HepG2 (cell line): ENCODE measurements around the gene SYT17.

ENCODE experiments used
- CEBPB ChIP-seq: IDR thresholded peaks from 2 replicates; pipeline ENCODE4 v1.6.1; 2011; ENCODE audit warnings: low read depth, low read length, improper control_type of control experiment, borderline replicate concordance
- GABPA ChIP-seq, 2 experiments: IDR thresholded peaks; 2 replicates each; pipeline ENCODE4 v1.6.1; 2011 to 2016; ENCODE audit warnings: low read depth in 2 of 2, low read length in 1 of 2, missing biosample characterization in 1 of 2, missing genetic modification characterization in 1 of 2
- GLI4 ChIP-seq: sonication (generic); formaldehyde crosslinking; IDR thresholded peaks from 2 replicates; pipeline ENCODE4 v1.5.1; 2020; ENCODE audit warnings: missing genetic modification reagents, mild to moderate bottlenecking, moderate library complexity, borderline replicate concordance
- KAT8 ChIP-seq: IDR thresholded peaks from 2 replicates; pipeline ENCODE4 v1.6.1; 2016; ENCODE audit warnings: missing genetic modification reagents, missing compliant biosample characterization
- NFRKB ChIP-seq: fragments of 450-650 bp; IDR thresholded peaks from 2 replicates; pipeline ENCODE4 v1.6.1; 2017
- PRPF4 ChIP-seq: fragments of 200-400 bp; formaldehyde crosslinking; IDR thresholded peaks from 2 replicates; pipeline ENCODE4 v1.6.1; 2016; ENCODE audit warnings: low read length, low read depth; ENCODE audit not compliant: poor library complexity, severe bottlenecking
- SMC3 ChIP-seq: IDR thresholded peaks from 2 replicates; pipeline ENCODE4 v1.6.1; 2011; ENCODE audit warnings: low read length, improper control_type of control experiment
- ZBTB34 ChIP-seq: sonication (generic); formaldehyde crosslinking; IDR thresholded peaks from 2 replicates; pipeline ENCODE4 v1.8.0; 2022; ENCODE audit warnings: mild to moderate bottlenecking, missing genetic modification reagents
- ZNF224 ChIP-seq: sonication (generic); formaldehyde crosslinking; IDR thresholded peaks from 2 replicates; pipeline ENCODE4 v1.5.0; 2020; ENCODE audit warnings: mild to moderate bottlenecking, missing genetic modification reagents
- ZNF501 ChIP-seq: sonication (generic); formaldehyde crosslinking; IDR thresholded peaks from 2 replicates; pipeline ENCODE4 v1.5.1; 2020; ENCODE audit warnings: mild to moderate bottlenecking, moderate library complexity, missing genetic modification reagents
- TF ChIP-seq, protein P1 (sequence below): fragments of 450-650 bp; IDR thresholded peaks from 2 replicates; pipeline ENCODE4 v1.6.1; 2017; ENCODE audit warnings: mild to moderate bottlenecking
- TF ChIP-seq, protein P2 (sequence below): sonication (generic); formaldehyde crosslinking; IDR thresholded peaks from 2 replicates; pipeline ENCODE4 v1.5.0; 2020; ENCODE audit warnings: mild to moderate bottlenecking, missing genetic modification reagents, moderate library complexity
- TF ChIP-seq, protein P3 (sequence below): IDR thresholded peaks from 2 replicates; pipeline ENCODE4 v1.6.1; 2012; ENCODE audit warnings: inconsistent platforms
- TF ChIP-seq, protein P4 (sequence below): sonication (generic); formaldehyde crosslinking; IDR thresholded peaks from 2 replicates; pipeline ENCODE4 v1.4.0; 2020; ENCODE audit warnings: missing genetic modification reagents

DNA sequence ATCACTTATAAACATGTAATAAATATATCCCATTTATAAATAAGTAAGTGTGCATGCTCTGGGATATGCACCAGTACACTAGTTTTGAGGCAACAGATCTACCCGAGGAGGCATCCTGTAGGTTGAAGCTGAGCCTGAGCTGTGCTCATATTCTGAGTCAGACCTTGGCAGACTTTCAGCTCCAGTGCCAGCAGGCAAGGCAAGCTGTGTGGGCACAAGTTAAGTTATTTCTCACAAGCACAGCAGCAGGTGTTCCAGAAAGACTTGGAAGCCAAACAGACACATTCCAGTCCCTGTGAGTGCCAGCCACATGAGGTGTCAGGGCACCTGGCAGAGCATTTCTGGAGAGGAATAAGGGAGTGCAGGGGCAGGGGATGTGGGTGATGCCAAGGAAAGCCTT lies 116.2 kb downstream of the SYT17 start:
- TF ChIP-seq ZBTB34 (CRISPR knock-in tag): no peak
- TF ChIP-seq KAT8 (CRISPR knock-in tag): no peak
- TF ChIP-seq, protein P1, sequence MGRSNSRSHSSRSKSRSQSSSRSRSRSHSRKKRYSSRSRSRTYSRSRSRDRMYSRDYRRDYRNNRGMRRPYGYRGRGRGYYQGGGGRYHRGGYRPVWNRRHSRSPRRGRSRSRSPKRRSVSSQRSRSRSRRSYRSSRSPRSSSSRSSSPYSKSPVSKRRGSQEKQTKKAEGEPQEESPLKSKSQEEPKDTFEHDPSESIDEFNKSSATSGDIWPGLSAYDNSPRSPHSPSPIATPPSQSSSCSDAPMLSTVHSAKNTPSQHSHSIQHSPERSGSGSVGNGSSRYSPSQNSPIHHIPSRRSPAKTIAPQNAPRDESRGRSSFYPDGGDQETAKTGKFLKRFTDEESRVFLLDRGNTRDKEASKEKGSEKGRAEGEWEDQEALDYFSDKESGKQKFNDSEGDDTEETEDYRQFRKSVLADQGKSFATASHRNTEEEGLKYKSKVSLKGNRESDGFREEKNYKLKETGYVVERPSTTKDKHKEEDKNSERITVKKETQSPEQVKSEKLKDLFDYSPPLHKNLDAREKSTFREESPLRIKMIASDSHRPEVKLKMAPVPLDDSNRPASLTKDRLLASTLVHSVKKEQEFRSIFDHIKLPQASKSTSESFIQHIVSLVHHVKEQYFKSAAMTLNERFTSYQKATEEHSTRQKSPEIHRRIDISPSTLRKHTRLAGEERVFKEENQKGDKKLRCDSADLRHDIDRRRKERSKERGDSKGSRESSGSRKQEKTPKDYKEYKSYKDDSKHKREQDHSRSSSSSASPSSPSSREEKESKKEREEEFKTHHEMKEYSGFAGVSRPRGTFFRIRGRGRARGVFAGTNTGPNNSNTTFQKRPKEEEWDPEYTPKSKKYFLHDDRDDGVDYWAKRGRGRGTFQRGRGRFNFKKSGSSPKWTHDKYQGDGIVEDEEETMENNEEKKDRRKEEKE: no peak
- TF ChIP-seq, protein P2, sequence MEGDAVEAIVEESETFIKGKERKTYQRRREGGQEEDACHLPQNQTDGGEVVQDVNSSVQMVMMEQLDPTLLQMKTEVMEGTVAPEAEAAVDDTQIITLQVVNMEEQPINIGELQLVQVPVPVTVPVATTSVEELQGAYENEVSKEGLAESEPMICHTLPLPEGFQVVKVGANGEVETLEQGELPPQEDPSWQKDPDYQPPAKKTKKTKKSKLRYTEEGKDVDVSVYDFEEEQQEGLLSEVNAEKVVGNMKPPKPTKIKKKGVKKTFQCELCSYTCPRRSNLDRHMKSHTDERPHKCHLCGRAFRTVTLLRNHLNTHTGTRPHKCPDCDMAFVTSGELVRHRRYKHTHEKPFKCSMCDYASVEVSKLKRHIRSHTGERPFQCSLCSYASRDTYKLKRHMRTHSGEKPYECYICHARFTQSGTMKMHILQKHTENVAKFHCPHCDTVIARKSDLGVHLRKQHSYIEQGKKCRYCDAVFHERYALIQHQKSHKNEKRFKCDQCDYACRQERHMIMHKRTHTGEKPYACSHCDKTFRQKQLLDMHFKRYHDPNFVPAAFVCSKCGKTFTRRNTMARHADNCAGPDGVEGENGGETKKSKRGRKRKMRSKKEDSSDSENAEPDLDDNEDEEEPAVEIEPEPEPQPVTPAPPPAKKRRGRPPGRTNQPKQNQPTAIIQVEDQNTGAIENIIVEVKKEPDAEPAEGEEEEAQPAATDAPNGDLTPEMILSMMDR: no peak
- no peak for TF ChIP-seq GABPA (IDR thresholded peaks at IDR 0.05; ENCODE audit: low read depth, low read length)
- no peak for TF ChIP-seq GABPA (CRISPR knock-in tag; IDR thresholded peaks at IDR 0.05; ENCODE audit: low read depth)
- no peak for TF ChIP-seq SMC3
- TF ChIP-seq CEBPB: no peak
- no peak for TF ChIP-seq NFRKB
- TF ChIP-seq PRPF4: no peak
- TF ChIP-seq, protein P3, sequence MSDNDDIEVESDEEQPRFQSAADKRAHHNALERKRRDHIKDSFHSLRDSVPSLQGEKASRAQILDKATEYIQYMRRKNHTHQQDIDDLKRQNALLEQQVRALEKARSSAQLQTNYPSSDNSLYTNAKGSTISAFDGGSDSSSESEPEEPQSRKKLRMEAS: no peak
- no peak for TF ChIP-seq GLI4 (CRISPR knock-in tag)
- TF ChIP-seq, protein P4, sequence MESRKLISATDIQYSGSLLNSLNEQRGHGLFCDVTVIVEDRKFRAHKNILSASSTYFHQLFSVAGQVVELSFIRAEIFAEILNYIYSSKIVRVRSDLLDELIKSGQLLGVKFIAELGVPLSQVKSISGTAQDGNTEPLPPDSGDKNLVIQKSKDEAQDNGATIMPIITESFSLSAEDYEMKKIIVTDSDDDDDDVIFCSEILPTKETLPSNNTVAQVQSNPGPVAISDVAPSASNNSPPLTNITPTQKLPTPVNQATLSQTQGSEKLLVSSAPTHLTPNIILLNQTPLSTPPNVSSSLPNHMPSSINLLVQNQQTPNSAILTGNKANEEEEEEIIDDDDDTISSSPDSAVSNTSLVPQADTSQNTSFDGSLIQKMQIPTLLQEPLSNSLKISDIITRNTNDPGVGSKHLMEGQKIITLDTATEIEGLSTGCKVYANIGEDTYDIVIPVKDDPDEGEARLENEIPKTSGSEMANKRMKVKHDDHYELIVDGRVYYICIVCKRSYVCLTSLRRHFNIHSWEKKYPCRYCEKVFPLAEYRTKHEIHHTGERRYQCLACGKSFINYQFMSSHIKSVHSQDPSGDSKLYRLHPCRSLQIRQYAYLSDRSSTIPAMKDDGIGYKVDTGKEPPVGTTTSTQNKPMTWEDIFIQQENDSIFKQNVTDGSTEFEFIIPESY (CRISPR knock-in tag): no peak
- TF ChIP-seq ZNF224 (CRISPR knock-in tag): no peak
- TF ChIP-seq ZNF501 (CRISPR knock-in tag): no peak
